ENCODE measurements around the gene FRS2.

FRS2 gene

DNA sequence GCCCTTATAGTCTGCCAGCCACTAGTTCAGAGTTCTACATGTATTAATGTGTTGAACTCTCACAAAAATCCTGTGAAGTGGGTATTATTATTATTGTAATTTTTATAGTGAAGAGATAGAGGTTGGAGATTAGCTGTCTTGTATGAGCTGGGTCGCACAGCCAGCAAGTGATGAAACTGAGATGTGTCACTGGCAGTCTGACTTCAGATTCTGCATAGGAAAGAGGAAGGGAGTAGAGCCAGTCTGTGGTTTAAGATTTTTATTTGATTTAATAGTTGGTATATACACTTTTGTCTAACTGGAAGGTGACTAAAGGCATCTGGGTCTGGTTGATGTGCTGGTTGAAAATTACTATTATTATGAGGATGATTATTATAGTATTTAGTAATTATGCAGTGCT, 5.8 kb upstream of the FRS2 start:
- Histone ChIP-seq H3K9me3 (ENCODE audit: control insufficient read depth, insufficient read depth, low read length) (no peaks in the 10 kb centered on the region), H3K4me3 (ENCODE audit: low read length) (no peak overlapping the region), H3K4me1 (ENCODE audit: control insufficient read depth, insufficient read depth, low read length) (peaks cover 2% of the 10 kb centered on the region; the same call in 1 of the 2 replicates), H3K27ac (ENCODE audit: low read length) (no peak overlapping the region), H3K36me3 (ENCODE audit: control insufficient read depth, insufficient read depth, low read length) (no peaks in the 10 kb centered on the region), H3K27me3 (ENCODE audit: control insufficient read depth, insufficient read depth, low read length) (no peaks in the 10 kb centered on the region)
- no peak for DNase-seq (ENCODE audit: low read depth, low spot score)
- no CpG with 5 or more reads among the region's 1 CpG for WGBS (ENCODE audit: insufficient coverage, insufficient read length)

GRCh38 chr12:69466867-69467266, 3.3 kb upstream of the FRS2 start:
- no peaks in the 10 kb centered on the region; the same call in 1 of the 2 replicates for H3K36me3 ChIP-seq (ENCODE audit: control insufficient read depth, insufficient read depth, low read length)
- H3K4me3 ChIP-seq (ENCODE audit: low read length): no peak overlapping the region
- WGBS (ENCODE audit: insufficient coverage, insufficient read length): no CpG with 5 or more reads among the region's 1 CpG
- peak; percentile 7 for DNase-seq (ENCODE audit: low read depth, low spot score)
- no peak overlapping the region for H3K27ac ChIP-seq (ENCODE audit: low read length)
- H3K4me1 ChIP-seq (ENCODE audit: control insufficient read depth, insufficient read depth, low read length): peaks cover 2% of the 10 kb centered on the region; the same call in 1 of the 2 replicates
- H3K9me3 ChIP-seq (ENCODE audit: control insufficient read depth, insufficient read depth, low read length): no peaks in the 10 kb centered on the region
- H3K27me3 ChIP-seq (ENCODE audit: control insufficient read depth, insufficient read depth, low read length): no peaks in the 10 kb centered on the region

GRCh38 chr12:69467366-69467765, 2.8 kb upstream of the FRS2 start:
- H3K4me3 ChIP-seq (ENCODE audit: low read length): no peak overlapping the region
- WGBS (ENCODE audit: insufficient coverage, insufficient read length): no CpG with 5 or more reads among the region's 4 CpGs
- no peak overlapping the region for H3K27ac ChIP-seq (ENCODE audit: low read length)

GRCh38 chr12:69468237-69469026, 1.8 kb upstream of the FRS2 start:
- Histone ChIP-seq H3K36me3 (ENCODE audit: control insufficient read depth, insufficient read depth, low read length) (no peaks in the 10 kb centered on the region; the same call in 1 of the 2 replicates), H3K27ac (ENCODE audit: low read length) (no peak overlapping the region), H3K27me3 (ENCODE audit: control insufficient read depth, insufficient read depth, low read length) (no peaks in the 10 kb centered on the region), H3K4me3 (ENCODE audit: low read length) (no peak overlapping the region), H3K4me1 (ENCODE audit: control insufficient read depth, insufficient read depth, low read length) (peaks cover 2% of the 10 kb centered on the region; the same call in 1 of the 2 replicates), H3K9me3 (ENCODE audit: control insufficient read depth, insufficient read depth, low read length) (no peaks in the 10 kb centered on the region)
- no peak for DNase-seq (ENCODE audit: low read depth, low spot score)
- no CpG with 5 or more reads among the region's 7 CpGs for WGBS (ENCODE audit: insufficient coverage, insufficient read length)

More at GRCh38 chr12:69467366-69467765, 2.8 kb upstream of the FRS2 start:
- DNase-seq (ENCODE audit: low read depth, low spot score): no peak
- H3K9me3 ChIP-seq (ENCODE audit: control insufficient read depth, insufficient read depth, low read length): no peaks in the 10 kb centered on the region
- peaks cover 2% of the 10 kb centered on the region; the same call in 1 of the 2 replicates for H3K4me1 ChIP-seq (ENCODE audit: control insufficient read depth, insufficient read depth, low read length)
- H3K36me3 ChIP-seq (ENCODE audit: control insufficient read depth, insufficient read depth, low read length): no peaks in the 10 kb centered on the region; the same call in 1 of the 2 replicates
- H3K27me3 ChIP-seq (ENCODE audit: control insufficient read depth, insufficient read depth, low read length): no peaks in the 10 kb centered on the region

DNA sequence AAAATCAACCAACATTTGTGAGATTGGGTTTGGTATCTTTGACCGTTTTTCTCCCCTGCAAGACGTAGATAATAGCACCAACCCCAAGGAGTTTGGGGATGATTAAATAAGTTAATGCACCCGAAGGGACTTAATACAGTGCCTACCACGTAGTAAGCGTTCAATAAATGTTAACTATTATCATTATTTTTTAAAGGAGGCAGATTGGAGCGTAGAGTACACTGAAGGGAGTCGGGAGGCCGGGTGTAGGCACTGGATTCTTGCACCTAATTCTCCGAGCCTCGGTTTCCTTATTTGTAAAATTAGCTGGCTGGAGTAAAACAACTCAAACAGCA, 367 bp upstream of the FRS2 start:
- no peaks in the 10 kb centered on the region for H3K9me3 ChIP-seq (ENCODE audit: control insufficient read depth, insufficient read depth, low read length)
- WGBS (ENCODE audit: insufficient coverage, insufficient read length): no CpG with 5 or more reads among the region's 10 CpGs
- no peaks in the 10 kb centered on the region for H3K27me3 ChIP-seq (ENCODE audit: control insufficient read depth, insufficient read depth, low read length)
- no peak overlapping the region for H3K27ac ChIP-seq (ENCODE audit: low read length)
- H3K4me1 ChIP-seq (ENCODE audit: control insufficient read depth, insufficient read depth, low read length): peaks cover 2% of the 10 kb centered on the region; the same call in 1 of the 2 replicates
- H3K36me3 ChIP-seq (ENCODE audit: control insufficient read depth, insufficient read depth, low read length): no peaks in the 10 kb centered on the region; the same call in 1 of the 2 replicates
- no peak overlapping the region for H3K4me3 ChIP-seq (ENCODE audit: low read length)
- DNase-seq (ENCODE audit: low read depth, low spot score): no peak

- Histone ChIP-seq H3K9me3 (ENCODE audit: control insufficient read depth, insufficient read depth, low read length) (no peaks in the 10 kb centered on the region), H3K27me3 (ENCODE audit: control insufficient read depth, insufficient read depth, low read length) (no peaks in the 10 kb centered on the region), H3K27ac (ENCODE audit: low read length) (no peak overlapping the region), H3K4me3 (ENCODE audit: low read length) (peak overlapping the region; percentile 99), H3K36me3 (ENCODE audit: control insufficient read depth, insufficient read depth, low read length) (no peaks in the 10 kb centered on the region; the same call in 1 of the 2 replicates), H3K4me1 (ENCODE audit: control insufficient read depth, insufficient read depth, low read length) (peaks cover 2% of the 10 kb centered on the region; the same call in 1 of the 2 replicates)
- no CpG with 5 or more reads among the region's 7 CpGs for WGBS (ENCODE audit: insufficient coverage, insufficient read length)
- DNase-seq (ENCODE audit: low read depth, low spot score): no peak
Measured at GRCh38 chr12:69471076-69471430, 865 bp downstream of the FRS2 start.

GRCh38 chr12:69471667-69472385, 1.6 kb downstream of the FRS2 start:
- Histone ChIP-seq H3K36me3 (ENCODE audit: control insufficient read depth, insufficient read depth, low read length) (no peaks in the 10 kb centered on the region; the same call in 1 of the 2 replicates), H3K27ac (ENCODE audit: low read length) (no peak overlapping the region), H3K4me3 (ENCODE audit: low read length) (no peak overlapping the region), H3K4me1 (ENCODE audit: control insufficient read depth, insufficient read depth, low read length) (peaks cover under 1% of the 10 kb centered on the region; the same call in 1 of the 2 replicates), H3K9me3 (ENCODE audit: control insufficient read depth, insufficient read depth, low read length) (no peaks in the 10 kb centered on the region), H3K27me3 (ENCODE audit: control insufficient read depth, insufficient read depth, low read length) (no peaks in the 10 kb centered on the region)
- no CpG with 5 or more reads among the region's 5 CpGs for WGBS (ENCODE audit: insufficient coverage, insufficient read length)
- no peak for DNase-seq (ENCODE audit: low read depth, low spot score)

DNA sequence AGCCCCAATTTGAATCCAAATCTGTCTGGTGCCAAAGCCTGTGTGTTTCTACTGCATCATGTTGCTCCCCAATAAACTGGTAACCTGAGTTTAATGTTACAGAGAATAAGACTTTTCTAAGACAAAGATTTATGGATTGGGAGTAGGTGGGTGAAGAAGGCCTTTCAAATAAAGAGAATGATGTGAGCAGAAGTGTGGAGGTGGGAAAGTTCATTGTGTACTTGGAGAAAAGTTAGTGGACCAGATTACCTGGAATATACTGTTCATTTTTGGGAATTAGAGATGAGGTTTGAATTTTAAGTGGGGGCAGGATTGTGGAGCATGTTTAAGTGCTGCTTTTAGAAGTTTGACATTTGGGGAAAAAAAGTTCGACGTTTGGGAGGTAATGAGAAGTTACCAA, 3.1 kb downstream of the FRS2 start:
- no peak for DNase-seq (ENCODE audit: low read depth, low spot score)
- H3K27ac ChIP-seq (ENCODE audit: low read length): no peak overlapping the region
- H3K4me3 ChIP-seq (ENCODE audit: low read length): no peak overlapping the region
- no peaks in the 10 kb centered on the region for H3K9me3 ChIP-seq (ENCODE audit: control insufficient read depth, insufficient read depth, low read length)
- H3K36me3 ChIP-seq (ENCODE audit: control insufficient read depth, insufficient read depth, low read length): no peaks in the 10 kb centered on the region; the same call in 1 of the 2 replicates
- H3K27me3 ChIP-seq (ENCODE audit: control insufficient read depth, insufficient read depth, low read length): no peaks in the 10 kb centered on the region
- WGBS (ENCODE audit: insufficient coverage, insufficient read length): 100% methylated on average over 2 of the region's 2 CpGs
- H3K4me1 ChIP-seq (ENCODE audit: control insufficient read depth, insufficient read depth, low read length): no peaks in the 10 kb centered on the region

- Histone ChIP-seq H3K27ac (ENCODE audit: low read length) (no peak overlapping the region), H3K4me3 (ENCODE audit: low read length) (no peak overlapping the region), H3K36me3 (ENCODE audit: control insufficient read depth, insufficient read depth, low read length) (no peaks in the 10 kb centered on the region; the same call in 1 of the 2 replicates), H3K4me1 (ENCODE audit: control insufficient read depth, insufficient read depth, low read length) (no peaks in the 10 kb centered on the region), H3K9me3 (ENCODE audit: control insufficient read depth, insufficient read depth, low read length) (no peaks in the 10 kb centered on the region), H3K27me3 (ENCODE audit: control insufficient read depth, insufficient read depth, low read length) (no peaks in the 10 kb centered on the region)
- DNase-seq (ENCODE audit: low read depth, low spot score): no peak
- no CpG with 5 or more reads among the region's 2 CpGs for WGBS (ENCODE audit: insufficient coverage, insufficient read length)
Measured at GRCh38 chr12:69474456-69474855, 4.3 kb downstream of the FRS2 start.

GRCh38 chr12:69475237-69475975, 5.2 kb downstream of the FRS2 start:
- Histone ChIP-seq H3K4me1 (ENCODE audit: control insufficient read depth, insufficient read depth, low read length) (no peaks in the 10 kb centered on the region), H3K36me3 (ENCODE audit: control insufficient read depth, insufficient read depth, low read length) (no peaks in the 10 kb centered on the region; the same call in 1 of the 2 replicates), H3K27ac (ENCODE audit: low read length) (no peak overlapping the region), H3K4me3 (ENCODE audit: low read length) (no peak overlapping the region), H3K9me3 (ENCODE audit: control insufficient read depth, insufficient read depth, low read length) (no peaks in the 10 kb centered on the region), H3K27me3 (ENCODE audit: control insufficient read depth, insufficient read depth, low read length) (no peaks in the 10 kb centered on the region)
- DNase-seq (ENCODE audit: low read depth, low spot score): no peak
- WGBS (ENCODE audit: insufficient coverage, insufficient read length): 100% methylated on average over 3 of the region's 7 CpGs
